ENCODE measurements around the gene REXO1.

REXO1 gene

GRCh38 chr19:1861599-1862031 lies 13.3 kb upstream of the REXO1 start:
- no peaks in the 10 kb centered on the region for H3K36me3 ChIP-seq (replicated peaks)
- H3K27me3 ChIP-seq (ENCODE audit: low read depth), result no peaks in the 10 kb centered on the region
- H3K4me1 ChIP-seq, result peaks cover 29% of the 10 kb centered on the region
- H3K4me3 ChIP-seq, result peak overlapping the region; percentile 75
- peak in 1 of 2 experiments; percentile 32 for DNase-seq (ENCODE audit: low spot score in 2 of 2)
- in situ Hi-C loops (cut with MboI; ENCODE audit: low sequenced_read_pairs), result no loop called here
- H3K9me3 ChIP-seq, result no peaks in the 10 kb centered on the region

GRCh38 chr19:1860821-1861598 lies 12.7 kb upstream of the REXO1 start:
- Histone ChIP-seq H3K4me1 (peaks cover 35% of the 10 kb centered on the region), H3K36me3 (replicated peaks) (no peaks in the 10 kb centered on the region), H3K9me3 (no peaks in the 10 kb centered on the region), H3K4me3 (peak overlapping the region; percentile 75), H3K27me3 (ENCODE audit: low read depth) (no peaks in the 10 kb centered on the region)
- peak in 1 of 2 experiments; percentile 30 for DNase-seq (ENCODE audit: low spot score in 2 of 2)
- in situ Hi-C loops (cut with MboI; ENCODE audit: low sequenced_read_pairs), result no loop called here

- peak; percentile 67 to 91 for DNase-seq (ENCODE audit: low spot score in 2 of 2)
- no peaks in the 10 kb centered on the region for H3K9me3 ChIP-seq
- in situ Hi-C loops (cut with MboI; ENCODE audit: low sequenced_read_pairs), result no loop called here
These were observed 11.9 kb upstream of the REXO1 start for GRCh38 chr19:1860042-1860775.

GRCh38 chr19:1859331-1859781 lies 11.1 kb upstream of the REXO1 start:
- Histone ChIP-seq H3K4me3 (peak overlapping the region; percentile 75), H3K36me3 (replicated peaks) (no peaks in the 10 kb centered on the region), H3K4me1 (peaks cover 42% of the 10 kb centered on the region), H3K9me3 (no peaks in the 10 kb centered on the region), H3K27me3 (ENCODE audit: low read depth) (no peaks in the 10 kb centered on the region)
- in situ Hi-C loops (cut with MboI; ENCODE audit: low sequenced_read_pairs), result no loop called here
- peak in 1 of 2 experiments; percentile 75 for DNase-seq (ENCODE audit: low spot score in 2 of 2)

More at GRCh38 chr19:1860042-1860775, 11.9 kb upstream of the REXO1 start:
- Histone ChIP-seq H3K27me3 (ENCODE audit: low read depth) (no peaks in the 10 kb centered on the region), H3K36me3 (replicated peaks) (no peaks in the 10 kb centered on the region), H3K4me3 (peak overlapping the region; percentile 75), H3K4me1 (peaks cover 40% of the 10 kb centered on the region)

GRCh38 chr19:1858412-1859081 lies 10.3 kb upstream of the REXO1 start:
- peaks cover 43% of the 10 kb centered on the region for H3K4me1 ChIP-seq
- in situ Hi-C loops (cut with MboI; ENCODE audit: low sequenced_read_pairs), result no loop called here
- DNase-seq (ENCODE audit: low spot score in 2 of 2), result no peak

GRCh38 chr19:1857648-1858326 lies 9.5 kb upstream of the REXO1 start:
- Histone ChIP-seq H3K9me3 (no peaks in the 10 kb centered on the region), H3K4me1 (peaks cover 45% of the 10 kb centered on the region), H3K27me3 (ENCODE audit: low read depth) (no peaks in the 10 kb centered on the region), H3K36me3 (replicated peaks) (peaks cover 4% of the 10 kb centered on the region; the same call in 1 of the 2 replicates), H3K4me3 (no peak overlapping the region; the same call in 1 of the 2 replicates)
- no peak for DNase-seq (ENCODE audit: low spot score in 2 of 2)
- in situ Hi-C loops (cut with MboI; ENCODE audit: low sequenced_read_pairs), result no loop called here

More at GRCh38 chr19:1858412-1859081, 10.3 kb upstream of the REXO1 start:
- Histone ChIP-seq H3K27me3 (ENCODE audit: low read depth) (no peaks in the 10 kb centered on the region), H3K9me3 (no peaks in the 10 kb centered on the region), H3K4me3 (no peak overlapping the region), H3K36me3 (replicated peaks) (0 out of 2 replicates have a peak, but pooled peaks cover 4% of the 10 kb centered on the region)

GRCh38 chr19:1856698-1857603 lies 8.7 kb upstream of the REXO1 start:
- Histone ChIP-seq H3K27me3 (ENCODE audit: low read depth) (no peaks in the 10 kb centered on the region), H3K4me3 (peak overlapping the region; percentile 6), H3K36me3 (replicated peaks) (peaks cover 4% of the 10 kb centered on the region; the same call in 1 of the 2 replicates), H3K4me1 (peaks cover 45% of the 10 kb centered on the region), H3K9me3 (no peaks in the 10 kb centered on the region)
- in situ Hi-C loops (cut with MboI; ENCODE audit: low sequenced_read_pairs), result no loop called here
- peak in 1 of 2 experiments; percentile 68 for DNase-seq (ENCODE audit: low spot score in 2 of 2)

- in situ Hi-C loops (cut with MboI; ENCODE audit: low sequenced_read_pairs), result no loop called here
These were observed 8.0 kb upstream of the REXO1 start for GRCh38 chr19:1856345-1856697.

GRCh38 chr19:1855828-1856255 lies 7.6 kb upstream of the REXO1 start:
- in situ Hi-C loops (cut with MboI; ENCODE audit: low sequenced_read_pairs), result no loop called here
- DNase-seq (ENCODE audit: low spot score in 2 of 2), result no peak
- H3K4me3 ChIP-seq, result peak overlapping the region; percentile 3; the same call in 1 of the 2 replicates
- H3K9me3 ChIP-seq, result no peaks in the 10 kb centered on the region
- H3K36me3 ChIP-seq (replicated peaks), result peaks cover 4% of the 10 kb centered on the region; the same call in 1 of the 2 replicates
- H3K27me3 ChIP-seq (ENCODE audit: low read depth), result no peaks in the 10 kb centered on the region
- peaks cover 45% of the 10 kb centered on the region for H3K4me1 ChIP-seq

More at GRCh38 chr19:1856345-1856697, 8.0 kb upstream of the REXO1 start:
- DNase-seq (ENCODE audit: low spot score in 2 of 2), result no peak
- no peaks in the 10 kb centered on the region for H3K9me3 ChIP-seq
- H3K4me3 ChIP-seq, result no peak overlapping the region; the same call in 1 of the 2 replicates
- H3K4me1 ChIP-seq, result peaks cover 45% of the 10 kb centered on the region
- H3K27me3 ChIP-seq (ENCODE audit: low read depth), result no peaks in the 10 kb centered on the region
- peaks cover 4% of the 10 kb centered on the region; the same call in 1 of the 2 replicates for H3K36me3 ChIP-seq (replicated peaks)

- Histone ChIP-seq H3K27me3 (ENCODE audit: low read depth) (no peaks in the 10 kb centered on the region), H3K4me1 (peaks cover 40% of the 10 kb centered on the region), H3K36me3 (replicated peaks) (peaks cover 4% of the 10 kb centered on the region; the same call in 1 of the 2 replicates), H3K4me3 (peak overlapping the region; percentile 7; the same call in 1 of the 2 replicates), H3K9me3 (no peaks in the 10 kb centered on the region)
- peak; percentile 80 to 94 for DNase-seq (ENCODE audit: low spot score in 2 of 2)
- in situ Hi-C loops (cut with MboI; ENCODE audit: low sequenced_read_pairs), result no loop called here
These were observed 7.0 kb upstream of the REXO1 start for GRCh38 chr19:1855040-1855827.

GRCh38 chr19:1854542-1855039 lies 6.3 kb upstream of the REXO1 start:
- H3K27me3 ChIP-seq (ENCODE audit: low read depth), result no peaks in the 10 kb centered on the region
- no peak overlapping the region for H3K4me3 ChIP-seq
- no peak for DNase-seq (ENCODE audit: low spot score in 2 of 2)
- peaks cover 36% of the 10 kb centered on the region for H3K4me1 ChIP-seq
- no peaks in the 10 kb centered on the region for H3K9me3 ChIP-seq
- in situ Hi-C loops (cut with MboI; ENCODE audit: low sequenced_read_pairs), result no loop called here
- H3K36me3 ChIP-seq (replicated peaks), result peaks cover 4% of the 10 kb centered on the region; the same call in 1 of the 2 replicates

All from HAP-1 (cell line).